Ecto neural progenitor cell (in vitro differentiated cells): ENCODE results near the gene PPP2CA.

Source experiments
- DNase-seq: peaks from one replicate; pipeline ENCODE4 v3.0.0-alpha.2; 2018; ENCODE audit warnings: low spot score

PPP2CA gene

DNA sequence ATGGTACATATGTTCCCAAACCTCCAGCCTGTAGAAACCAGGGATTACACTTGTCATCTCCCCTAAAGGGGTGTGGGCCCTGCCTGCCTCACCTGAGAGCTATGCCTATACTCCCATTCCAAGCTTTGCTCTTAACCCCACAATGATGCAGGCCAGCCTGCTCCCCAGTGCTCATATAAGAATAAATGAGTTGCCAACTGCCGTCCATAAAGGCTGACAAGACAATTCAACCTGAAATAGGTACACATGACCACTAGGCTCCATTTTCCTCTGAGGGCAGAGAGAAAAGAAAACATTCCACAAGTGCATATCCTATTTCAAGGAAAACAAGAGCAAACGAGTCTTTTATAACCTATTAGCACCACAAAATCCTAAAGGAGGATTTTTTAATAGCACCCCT is 77.6 kb downstream of the PPP2CA start:
- DNase-seq = no peak

GRCh38 chr5:134146651-134147518 is 79.0 kb downstream of the PPP2CA start:
- DNase-seq = peak; percentile 36

DNA sequence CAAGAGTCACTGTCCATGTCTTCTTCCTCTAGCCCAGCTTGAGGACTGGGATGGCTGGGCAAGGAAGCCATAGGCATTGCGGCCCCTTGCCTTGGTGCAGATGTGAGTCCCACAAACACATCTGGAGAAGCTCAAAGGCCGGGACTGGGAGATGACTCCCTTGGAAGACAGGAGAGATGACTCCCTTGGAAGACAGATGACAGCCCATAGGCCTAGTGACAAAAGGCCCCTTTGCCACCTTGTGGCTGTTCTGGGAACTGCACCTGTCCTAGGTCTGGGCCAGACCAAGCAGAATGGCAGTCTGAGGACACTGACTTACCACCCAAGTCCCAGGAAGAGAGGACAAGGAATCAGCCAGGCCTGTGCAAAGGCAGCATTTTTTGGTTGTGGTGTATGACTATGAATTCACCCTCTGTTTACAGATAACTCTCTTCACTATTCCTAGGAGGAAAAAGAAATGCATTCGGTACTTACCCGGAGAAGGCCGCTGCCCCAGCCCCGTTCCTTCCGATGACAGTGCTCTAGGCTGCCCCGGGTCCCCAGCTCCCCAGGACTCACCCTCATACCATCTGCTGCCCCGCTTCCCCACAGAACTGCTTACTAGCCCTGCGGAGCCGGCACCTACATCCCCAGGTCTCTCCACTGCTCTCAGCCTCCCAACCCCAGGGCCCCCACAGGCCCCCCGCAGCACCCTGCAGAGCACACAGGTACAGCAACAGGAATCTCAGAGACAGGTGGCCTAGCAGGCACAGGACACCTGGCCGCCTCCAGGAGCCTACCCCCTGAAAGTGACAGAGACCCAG is 79.9 kb downstream of the PPP2CA start:
- peak; percentile 87 for DNase-seq

GRCh38 chr5:134145041-134145757 is 80.7 kb downstream of the PPP2CA start:
- no peak for DNase-seq
